Measurements from ENCODE around the gene ATP5F1D.

GRCh38 chr19:1239420-1239795 lies 2.1 kb upstream of the ATP5F1D start:
- TF ChIP-seq CTCF (IDR thresholded peaks at IDR 0.05) (no peak), POLR2A (IDR thresholded peaks at IDR 0.05) (no peak), EP300 (IDR thresholded peaks at IDR 0.05) (no peak)
